ENCODE measurements around the gene DCTN2.

DNA sequence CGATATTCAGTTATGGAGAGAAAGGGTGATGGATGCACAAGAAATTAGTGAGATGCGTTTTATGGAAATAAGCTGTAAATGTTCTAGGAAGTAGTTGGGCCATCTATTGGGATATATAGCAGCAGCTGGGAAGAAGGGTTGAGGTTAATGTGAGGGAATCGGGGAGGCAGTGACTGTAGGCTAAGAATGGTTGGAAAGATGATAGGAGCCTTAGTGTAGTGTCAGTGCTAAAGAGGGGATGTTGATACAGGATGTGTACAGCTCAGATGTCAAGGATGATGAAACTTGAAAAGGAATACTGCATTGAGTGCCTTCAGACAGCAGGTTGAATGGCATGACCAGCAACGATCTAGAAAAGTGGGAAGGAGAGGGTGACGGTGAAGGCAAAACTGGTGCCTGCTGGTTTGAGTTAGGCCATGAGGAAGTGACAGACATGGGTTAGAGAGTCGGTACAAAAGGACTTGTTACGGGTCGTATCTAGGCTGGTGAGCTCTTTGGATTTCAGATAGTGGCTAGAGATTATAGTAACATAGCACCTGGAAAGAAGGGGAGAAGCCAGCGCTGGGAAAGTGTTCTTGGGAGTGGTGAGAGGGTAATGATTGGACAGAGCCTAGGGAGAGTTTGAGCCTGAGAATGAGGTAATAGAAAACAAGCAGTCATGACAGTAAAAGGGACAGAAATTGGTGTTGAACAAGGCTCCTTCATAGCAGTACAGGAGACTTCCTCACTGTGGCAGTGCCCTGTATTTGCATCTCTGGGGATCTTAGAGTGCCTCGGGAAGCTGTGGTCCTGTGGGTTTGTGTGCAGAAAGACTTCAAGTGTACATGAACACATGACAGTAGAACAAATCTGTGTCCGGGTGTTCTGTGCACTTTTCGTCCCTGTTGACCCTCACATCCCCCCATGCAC lies 49.5 kb downstream of the DCTN2 start:
- TF ChIP-seq GATA2 (IDR thresholded peaks at IDR 0.05; ENCODE audit: low read depth, low read length): no peak
- TF ChIP-seq GATA3 (IDR thresholded peaks at IDR 0.05; ENCODE audit: low read depth, low read length): no peak

Data from SH-SY5Y (cell line).